Tibial nerve (tissue), 4 donors: ENCODE results near the gene COL1A2. TPM values are rescaled to one million over a fixed set of nuclear protein-coding genes. Genes with fewer than 3 reads are reported as not detected.

Experiments used
- DNase-seq, 2 donors: peaks; one replicate each; pipeline ENCODE4 v3.0.0-alpha.2; 2019; ENCODE audit warnings: low spot score in 2 of 2
- H3K27ac ChIP-seq, 4 donors: fragments of 200-600 bp; sonication (generic) in 3 of 4; one replicate each; pipeline ENCODE4 v1.5.1; 2017 to 2019; ENCODE audit warnings: mild to moderate bottlenecking in 1 of 4
- H3K27me3 ChIP-seq, 2 donors: fragments of 200-600 bp; sonication (generic) in 1 of 2; one replicate each; pipeline versions ENCODE4 v1.5.1 to v1.6.0; 2017 to 2019
- H3K36me3 ChIP-seq, 3 donors: fragments of 200-600 bp; sonication (generic); one replicate each; pipeline ENCODE4 v1.5.1; 2018 to 2019
- H3K4me1 ChIP-seq, 4 donors: fragments of 200-600 bp; sonication (generic) in 3 of 4; one replicate each; pipeline ENCODE4 v1.5.1; 2017 to 2019
- H3K4me3 ChIP-seq, 4 donors: fragments of 200-600 bp; sonication (generic) in 3 of 4; one replicate each; pipeline ENCODE4 v1.5.1; 2017 to 2019; ENCODE audit warnings: mild to moderate bottlenecking in 1 of 4, moderate library complexity in 1 of 4
- H3K9me3 ChIP-seq, 4 donors: fragments of 200-600 bp; sonication (generic) in 3 of 4; one replicate each; pipeline ENCODE4 v1.5.1; 2017 to 2019
- EP300 ChIP-seq, 2 donors: sonication (generic); formaldehyde crosslinking; IDR thresholded peaks; one replicate each; pipeline ENCODE4 v1.6.1; 2017; ENCODE audit warnings: antibody characterized with exemption in 2 of 2, mild to moderate bottlenecking in 1 of 2
- POLR2A ChIP-seq, 2 donors: fragments of 450-650 bp; IDR thresholded peaks; one replicate each; pipeline ENCODE4 v1.6.1; 2017; ENCODE audit warnings: antibody characterized with exemption in 2 of 2, mild to moderate bottlenecking in 2 of 2, moderate library complexity in 2 of 2
- WGBS, 2 donors: methylation state at CpG; one replicate each; pipeline ENCODE4 v1.1.5; 2018; 5-methylcytosine and 5-hydroxymethylcytosine counted together
- total RNA-seq, 4 donors: library from RNA; depleted of rRNA; stranded (reverse); fragments of >200 nt; gene quantifications; one replicate each; pipeline ENCODE4 v1.1.0, GENCODE V29; 2016
- TF ChIP-seq, protein P1 (sequence below), 5 experiments: fragments of 200-600 bp in 3 of 5; fragments of 450-650 bp in 2 of 5; sonication (generic) in 3 of 5; IDR thresholded peaks; one replicate each; pipeline ENCODE4 v1.5.1; 2016 to 2019; ENCODE audit warnings: antibody characterized with exemption in 5 of 5, mild to moderate bottlenecking in 3 of 5, moderate library complexity in 2 of 5

Gene COL1A2
- total RNA-seq, 4 donors from 2014 or later, result 235 to 747 (median 399) TPM

GRCh38 chr7:94436018-94436604, 41.4 kb downstream of the COL1A2 start:
- 18 to 26% methylated on average over 6 of the region's 6 CpGs for WGBS, 2 donors
- DNase-seq, result peak; percentile 36 to 83

GRCh38 chr7:94436700-94437099, 42.0 kb downstream of the COL1A2 start:
- Histone ChIP-seq H3K27ac (no peak overlapping the region), H3K36me3 (no peaks in the 10 kb centered on the region), H3K27me3 (no peaks in the 10 kb centered on the region), H3K4me1 (peaks cover 0 to 12% (median 5%) of the 10 kb centered on the region in 4 donors), H3K9me3 (no peaks in the 10 kb centered on the region), H3K4me3 (no peak overlapping the region)
- TF ChIP-seq POLR2A (IDR thresholded peaks at IDR 0.05) (no peak), EP300 (IDR thresholded peaks at IDR 0.05) (no peak)
- TF ChIP-seq, protein P1, sequence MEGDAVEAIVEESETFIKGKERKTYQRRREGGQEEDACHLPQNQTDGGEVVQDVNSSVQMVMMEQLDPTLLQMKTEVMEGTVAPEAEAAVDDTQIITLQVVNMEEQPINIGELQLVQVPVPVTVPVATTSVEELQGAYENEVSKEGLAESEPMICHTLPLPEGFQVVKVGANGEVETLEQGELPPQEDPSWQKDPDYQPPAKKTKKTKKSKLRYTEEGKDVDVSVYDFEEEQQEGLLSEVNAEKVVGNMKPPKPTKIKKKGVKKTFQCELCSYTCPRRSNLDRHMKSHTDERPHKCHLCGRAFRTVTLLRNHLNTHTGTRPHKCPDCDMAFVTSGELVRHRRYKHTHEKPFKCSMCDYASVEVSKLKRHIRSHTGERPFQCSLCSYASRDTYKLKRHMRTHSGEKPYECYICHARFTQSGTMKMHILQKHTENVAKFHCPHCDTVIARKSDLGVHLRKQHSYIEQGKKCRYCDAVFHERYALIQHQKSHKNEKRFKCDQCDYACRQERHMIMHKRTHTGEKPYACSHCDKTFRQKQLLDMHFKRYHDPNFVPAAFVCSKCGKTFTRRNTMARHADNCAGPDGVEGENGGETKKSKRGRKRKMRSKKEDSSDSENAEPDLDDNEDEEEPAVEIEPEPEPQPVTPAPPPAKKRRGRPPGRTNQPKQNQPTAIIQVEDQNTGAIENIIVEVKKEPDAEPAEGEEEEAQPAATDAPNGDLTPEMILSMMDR (IDR thresholded peaks at IDR 0.05), result no peak
- 86 to 94% methylated on average over 4 of the region's 4 CpGs for WGBS, 2 donors
- no peak for DNase-seq

More at GRCh38 chr7:94436018-94436604, 41.4 kb downstream of the COL1A2 start:
- H3K36me3 ChIP-seq, result no peaks in the 10 kb centered on the region
- peaks cover 0 to 12% (median 5%) of the 10 kb centered on the region in 4 donors for H3K4me1 ChIP-seq
- no peak overlapping the region for H3K27ac ChIP-seq
- TF ChIP-seq, protein P1 (IDR thresholded peaks at IDR 0.05), result peak; percentile 71 to 85 (median 76)
- TF ChIP-seq POLR2A (IDR thresholded peaks at IDR 0.05), result no peak
- H3K27me3 ChIP-seq, result no peaks in the 10 kb centered on the region
- no peaks in the 10 kb centered on the region for H3K9me3 ChIP-seq
- H3K4me3 ChIP-seq, result no peak overlapping the region

GRCh38 chr7:94439893-94440381, 45.2 kb downstream of the COL1A2 start:
- H3K27ac ChIP-seq, result no peak overlapping the region
- TF ChIP-seq EP300 (IDR thresholded peaks at IDR 0.05) (no peak), POLR2A (IDR thresholded peaks at IDR 0.05) (no peak)
- TF ChIP-seq, protein P1 (IDR thresholded peaks at IDR 0.05), result no peak
- no peak overlapping the region for H3K4me3 ChIP-seq
- H3K4me1 ChIP-seq, result peaks cover 0 to 12% (median 5%) of the 10 kb centered on the region in 4 donors
- no peak for DNase-seq
- H3K27me3 ChIP-seq, result no peaks in the 10 kb centered on the region
- 63 to 66% methylated on average over 3 of the region's 3 CpGs for WGBS, 2 donors
- no peaks in the 10 kb centered on the region for H3K9me3 ChIP-seq
- no peaks in the 10 kb centered on the region for H3K36me3 ChIP-seq

- TF ChIP-seq EP300 (IDR thresholded peaks at IDR 0.05) (no peak), POLR2A (IDR thresholded peaks at IDR 0.05) (no peak)
- TF ChIP-seq, protein P1 (IDR thresholded peaks at IDR 0.05), result no peak
- Histone ChIP-seq H3K4me3 (no peak overlapping the region), H3K9me3 (no peaks in the 10 kb centered on the region), H3K27me3 (no peaks in the 10 kb centered on the region), H3K4me1 (peaks cover 0 to 12% (median 5%) of the 10 kb centered on the region in 4 donors), H3K27ac (no peak overlapping the region), H3K36me3 (no peaks in the 10 kb centered on the region)
- 54 to 56% methylated on average over 7 of the region's 7 CpGs for WGBS, 2 donors
- no peak for DNase-seq
Measured at GRCh38 chr7:94440451-94441039, 45.9 kb downstream of the COL1A2 start.

GRCh38 chr7:94441138-94441537, 46.4 kb downstream of the COL1A2 start:
- H3K4me3 ChIP-seq, result no peak overlapping the region
- WGBS, 2 donors, result 84 to 93% methylated on average over 3 of the region's 3 CpGs
- DNase-seq, result no peak
- H3K9me3 ChIP-seq, result no peaks in the 10 kb centered on the region
- no peaks in the 10 kb centered on the region for H3K27me3 ChIP-seq
- H3K27ac ChIP-seq, result no peak overlapping the region
- TF ChIP-seq, protein P1 (IDR thresholded peaks at IDR 0.05), result no peak
- no peak for TF ChIP-seq POLR2A (IDR thresholded peaks at IDR 0.05)
- TF ChIP-seq EP300 (IDR thresholded peaks at IDR 0.05), result no peak
- H3K36me3 ChIP-seq, result no peaks in the 10 kb centered on the region
- peaks cover 0 to 8% (median 5%) of the 10 kb centered on the region in 4 donors for H3K4me1 ChIP-seq
